ENCODE data around the gene IFT52.

DNA sequence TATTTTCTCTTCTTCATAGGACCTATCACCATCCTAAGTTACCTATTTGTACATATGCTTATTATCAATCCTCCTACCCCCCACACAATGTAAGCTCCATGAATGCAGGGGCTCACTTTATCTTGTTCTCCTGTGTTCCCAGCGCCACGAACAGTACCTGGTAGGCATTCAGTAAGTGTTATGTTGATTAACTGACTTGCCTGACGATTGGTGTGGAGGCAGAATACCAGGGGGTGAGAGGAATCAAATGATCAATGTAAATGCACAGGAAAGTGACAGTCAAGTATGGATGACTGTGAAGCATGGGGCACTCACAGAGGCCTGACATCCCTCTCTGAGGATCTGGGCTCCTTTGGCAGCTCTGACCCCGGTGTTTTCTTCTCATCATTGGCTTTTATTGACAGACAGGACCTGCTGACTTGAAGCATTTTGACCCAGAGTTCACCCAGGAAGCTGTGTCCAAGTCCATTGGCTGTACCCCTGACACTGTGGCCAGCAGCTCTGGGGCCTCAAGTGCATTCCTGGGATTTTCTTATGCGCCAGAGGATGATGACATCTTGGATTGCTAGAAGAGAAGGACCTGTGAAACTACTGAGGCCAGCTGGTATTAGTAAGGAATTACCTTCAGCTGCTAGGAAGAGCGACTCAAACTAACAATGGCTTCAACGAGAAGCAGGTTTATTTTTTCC is 6.1 kb upstream of the IFT52 start:
- TF ChIP-seq CTCF (IDR thresholded peaks at IDR 0.05) (no peak), POLR2A (IDR thresholded peaks at IDR 0.05) (no peak)
